IMR-90 (cell line): ENCODE measurements around the gene RCBTB2. TPM values are rescaled to one million over a fixed set of nuclear protein-coding genes. Genes with fewer than 3 reads are reported as not detected.

Source experiments
- ATAC-seq: fragments of 200-7000 bp; cut with Tn5 transposase; 2 replicates; pipeline ENCODE4 v1.9.1; 2020; ENCODE audit warnings: low read depth, mild to moderate bottlenecking, moderate library complexity
- BruUV-seq: library from RNA; stranded (reverse); fragments of 400-500 nt; replicated peaks from 2 replicates; lab custom pipeline; 2021; lab: Mats Ljungman, UMichigan
- CTCF ChIA-PET: fragments of 300-600 bp; formaldehyde crosslinking; extraction: SDS; loops from one replicate; lab custom pipeline; 2021; ENCODE audit warnings: antibody characterized with exemption; lab: Yijun Ruan, JAX
- POLR2A ChIA-PET: fragments of 300-600 bp; sonication (Branson Sonifier 250); formaldehyde crosslinking; loops from one replicate; lab custom pipeline; 2022; ENCODE audit warnings: antibody characterized with exemption; ENCODE audit not compliant: unreplicated experiment; lab: Charles Lee
- DNase-seq: peaks from one replicate; pipeline ENCODE4 v3.0.0; 2013
- H2AFZ ChIP-seq: replicated peaks from 2 replicates; pipeline ENCODE3; 2013; ENCODE audit warnings: low read length, mild to moderate bottlenecking; ENCODE audit not compliant: poor library complexity
- H2AK5ac ChIP-seq: 2 replicates; pipeline ENCODE4 v1.6.1; 2013; ENCODE audit warnings: low read depth, low read length, inconsistent platforms
- H2AK9ac ChIP-seq: replicated peaks from 2 replicates; pipeline ENCODE3; 2013; ENCODE audit warnings: mild to moderate bottlenecking, low read depth, low read length, moderate library complexity; ENCODE audit not compliant: poor library complexity
- H2BK120ac ChIP-seq: 2 replicates; pipeline ENCODE4 v1.6.1; 2013; ENCODE audit warnings: low read depth, low read length, inconsistent platforms
- H2BK15ac ChIP-seq: 3 replicates; pipeline ENCODE4 v1.6.1; 2013; ENCODE audit warnings: low read depth, low read length, inconsistent platforms
- H2BK20ac ChIP-seq: 2 replicates; pipeline ENCODE4 v1.6.1; 2013; ENCODE audit warnings: low read depth, mild to moderate bottlenecking, inconsistent platforms, low read length, moderate library complexity
- H2BK5ac ChIP-seq: 2 replicates; pipeline ENCODE4 v1.6.1; 2013; ENCODE audit warnings: mild to moderate bottlenecking, low read depth, low read length, inconsistent platforms; ENCODE audit not compliant: poor library complexity, severe bottlenecking
- H3K14ac ChIP-seq: replicated peaks from 2 replicates; pipeline ENCODE4 v1.6.1; 2013; ENCODE audit warnings: low read depth, low read length, inconsistent platforms
- H3K18ac ChIP-seq: 2 replicates; pipeline ENCODE4 v1.6.1; 2013; ENCODE audit warnings: low read depth, low read length, control low read depth
- H3K23ac ChIP-seq: 2 replicates; pipeline ENCODE4 v1.6.1; 2013; ENCODE audit warnings: low read depth, low read length, inconsistent platforms
- H3K27ac ChIP-seq: 2 replicates; pipeline ENCODE4 v1.5.1; 2013; ENCODE audit warnings: mild to moderate bottlenecking, control low read depth, low read length; ENCODE audit not compliant: insufficient read depth
- H3K27me3 ChIP-seq: 2 replicates; pipeline ENCODE4 v1.6.1; 2013; ENCODE audit warnings: low read length; ENCODE audit not compliant: control insufficient read depth, insufficient read depth
- H3K36me3 ChIP-seq: 2 replicates; pipeline ENCODE4 v1.6.1; 2013; ENCODE audit warnings: low read length, mixed read lengths; ENCODE audit not compliant: control insufficient read depth, insufficient read depth
- H3K4ac ChIP-seq: 2 replicates; pipeline ENCODE4 v1.6.1; 2013; ENCODE audit warnings: low read depth, low read length, inconsistent platforms
- H3K4me1 ChIP-seq: 2 replicates; pipeline ENCODE4 v1.6.1; 2013; ENCODE audit warnings: low read length, mixed read lengths; ENCODE audit not compliant: control insufficient read depth, insufficient read depth
- H3K4me2 ChIP-seq: 2 replicates; pipeline ENCODE4 v1.6.1; 2013; ENCODE audit warnings: low read depth, mild to moderate bottlenecking, control low read depth, low read length, moderate library complexity
- H3K4me3 ChIP-seq: 2 replicates; pipeline ENCODE4 v1.5.1; 2013; ENCODE audit warnings: low read depth, mild to moderate bottlenecking, control low read depth, low read length, moderate library complexity; ENCODE audit not compliant: insufficient read depth
- H3K56ac ChIP-seq: 2 replicates; pipeline ENCODE4 v1.6.1; 2013; ENCODE audit warnings: low read length, inconsistent platforms; ENCODE audit not compliant: insufficient read depth; ENCODE audit errors: extremely low read depth
- H3K79me1 ChIP-seq, 2 experiments: 2 replicates each; pipeline ENCODE4 v1.6.1; 2013; ENCODE audit warnings: low read length in 2 of 2, inconsistent platforms in 1 of 2, low read depth in 1 of 2
- H3K9ac ChIP-seq: 2 replicates; pipeline ENCODE4 v1.6.1; 2013; ENCODE audit warnings: low read depth, low read length, control low read depth
- H3K9me1 ChIP-seq: 2 replicates; pipeline ENCODE4 v1.6.1; 2013; ENCODE audit warnings: low read length, inconsistent platforms; ENCODE audit not compliant: insufficient read depth
- H3K9me3 ChIP-seq: 2 replicates; pipeline ENCODE4 v1.6.1; 2013; ENCODE audit warnings: low read length; ENCODE audit not compliant: control insufficient read depth, insufficient read depth
- H4K20me1 ChIP-seq: 2 replicates; pipeline ENCODE4 v1.6.1; 2013; ENCODE audit warnings: low read length, inconsistent platforms; ENCODE audit not compliant: insufficient read depth
- H4K5ac ChIP-seq: 2 replicates; pipeline ENCODE4 v1.6.1; 2013; ENCODE audit warnings: mild to moderate bottlenecking, low read depth, low read length, control low read depth
- H4K8ac ChIP-seq, 2 experiments: 2 replicates each; pipeline ENCODE4 v1.6.1; 2013; ENCODE audit warnings: low read depth in 2 of 2, low read length in 2 of 2, control low read depth in 1 of 2, inconsistent platforms in 1 of 2
- H4K91ac ChIP-seq: 2 replicates; pipeline ENCODE4 v1.6.1; 2013; ENCODE audit warnings: low read depth, low read length, inconsistent platforms; ENCODE audit not compliant: insufficient read depth
- MAFK ChIP-seq: IDR thresholded peaks from 2 replicates; pipeline ENCODE4 v1.6.1; 2012; ENCODE audit warnings: low read depth, low read length, improper control_type of control experiment
- WGBS, 2 experiments: methylation state at CpG; one replicate each; pipeline versions ENCODE4 v1.1.5 to v1.1.7; 2013; ENCODE audit warnings: missing lambda C conversion rate in 2 of 2; ENCODE audit not compliant: insufficient read length in 1 of 2; ENCODE audit errors: extremely low coverage in 2 of 2; 5-methylcytosine and 5-hydroxymethylcytosine counted together
- dilution Hi-C: fragments of 300-500 bp; cut with HindIII; formaldehyde crosslinking; loops from one replicate; pipeline ENCODE4 v1.14.3; 2018; ENCODE audit warnings: low sequenced_read_pairs; ENCODE audit not compliant: unreplicated experiment
- in situ Hi-C: fragments of 300-500 bp; cut with MboI; formaldehyde crosslinking; loops from 3 replicates; pipeline ENCODE4 v1.14.3; 2019; ENCODE audit warnings: low sequenced_read_pairs, inconsistent platforms, mixed read lengths
- intact Hi-C: fragments of 100-400 bp; cut with micrococcal nuclease; formaldehyde crosslinking; loops from 2 replicates; pipeline ENCODE4 v1.10.0; 2022
- polyA plus RNA-seq, 3 experiments: library from polyadenylated mRNA; depleted of rRNA; stranded (reverse); fragments of >200 nt; gene quantifications; 2 replicates each; pipeline ENCODE4 v1.2.3, GENCODE V29; 2012; ENCODE audit warnings: low replicate concordance in 1 of 3
- total RNA-seq: library from RNA; depleted of rRNA; stranded (reverse); fragments of >200 nt; gene quantifications from 2 replicates; pipeline ENCODE4 v1.2.3, GENCODE V29; 2012
- TF ChIP-seq, protein P1 (sequence below): fragments of 150-350 bp; IDR thresholded peaks from 2 replicates; pipeline ENCODE4 v1.6.1; 2017; ENCODE audit warnings: mild to moderate bottlenecking, antibody characterized with exemption, low read length, low read depth

The RCBTB2 gene
- total and polyA plus RNA-seq, 2 of the 4 experiments (the other 2 are of a cell fraction), result 4.0 to 5.2 TPM

DNA sequence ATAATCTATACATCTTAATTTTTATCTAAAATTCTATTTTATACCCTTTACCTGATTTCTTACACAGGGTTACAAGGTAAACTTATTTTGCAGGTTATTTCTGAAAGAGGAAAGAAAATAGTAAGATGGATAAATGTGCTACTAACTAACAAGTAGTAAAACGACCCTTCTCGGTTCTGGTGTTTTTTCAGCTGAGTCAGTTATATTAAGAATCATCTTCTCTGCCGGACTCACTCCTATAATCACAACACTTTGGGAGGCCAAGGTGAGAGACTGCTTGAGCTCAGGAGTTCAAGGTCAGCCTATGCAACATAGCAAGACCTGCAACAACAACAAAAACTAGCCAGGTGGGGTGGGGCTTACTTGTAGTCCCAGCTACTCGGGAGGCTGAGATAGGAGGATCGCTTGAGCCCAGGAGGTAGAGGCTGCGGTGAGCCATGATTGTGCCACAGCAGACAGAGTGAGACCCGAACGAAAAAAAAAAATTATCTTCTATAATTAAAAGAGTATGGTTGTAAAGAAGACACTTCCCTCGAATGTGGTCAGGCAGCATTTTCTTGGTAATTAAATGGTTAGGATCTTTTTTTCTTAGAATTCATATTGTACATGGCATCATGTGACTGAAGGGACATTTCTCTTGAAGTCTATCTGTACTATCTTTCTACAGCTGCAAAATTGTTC is 27.9 kb upstream of the RCBTB2 start:
- H3K27me3 ChIP-seq, result no peaks in the 10 kb centered on the region
- H3K9ac ChIP-seq, result no peak overlapping the region
- H3K27ac ChIP-seq, result no peak overlapping the region
- H4K8ac ChIP-seq, result no peak overlapping the region
- H2BK5ac ChIP-seq, result no peak overlapping the region
- no peak overlapping the region for H2BK20ac ChIP-seq
- no peak overlapping the region for H3K18ac ChIP-seq
- no CpG with 5 or more reads among the region's 9 CpGs for WGBS, 2 experiments
- no peaks in the 10 kb centered on the region for H3K4me1 ChIP-seq
- H3K56ac ChIP-seq, result no peak overlapping the region
- H4K20me1 ChIP-seq, result no peaks in the 10 kb centered on the region
- in situ Hi-C loops (no loop called here), dilution Hi-C loops (no loop called here), intact Hi-C loops (no loop called here)
- H3K4me3 ChIP-seq, result no peak overlapping the region
- H3K4me2 ChIP-seq, result no peak overlapping the region
- no peak overlapping the region for H4K5ac ChIP-seq
- DNase-seq (no peak), ATAC-seq (no peak)
- no peak overlapping the region for H2BK120ac ChIP-seq
- H4K91ac ChIP-seq, result no peak overlapping the region
- ChIA-PET POLR2A (no interaction called here), CTCF (no interaction called here)
- no peak overlapping the region for H3K14ac ChIP-seq
- TF ChIP-seq MAFK, result peak; percentile 38
- TF ChIP-seq, protein P1, sequence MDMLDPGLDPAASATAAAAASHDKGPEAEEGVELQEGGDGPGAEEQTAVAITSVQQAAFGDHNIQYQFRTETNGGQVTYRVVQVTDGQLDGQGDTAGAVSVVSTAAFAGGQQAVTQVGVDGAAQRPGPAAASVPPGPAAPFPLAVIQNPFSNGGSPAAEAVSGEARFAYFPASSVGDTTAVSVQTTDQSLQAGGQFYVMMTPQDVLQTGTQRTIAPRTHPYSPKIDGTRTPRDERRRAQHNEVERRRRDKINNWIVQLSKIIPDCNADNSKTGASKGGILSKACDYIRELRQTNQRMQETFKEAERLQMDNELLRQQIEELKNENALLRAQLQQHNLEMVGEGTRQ, result no peak
- no peaks in the 10 kb centered on the region for H3K79me1 ChIP-seq
- no peak overlapping the region for H2AFZ ChIP-seq
- no peak overlapping the region for H2AK9ac ChIP-seq
- H3K23ac ChIP-seq, result no peak overlapping the region
- no peak overlapping the region for H2AK5ac ChIP-seq
- no peaks in the 10 kb centered on the region for H3K36me3 ChIP-seq
- H2BK15ac ChIP-seq, result no peak overlapping the region
- no peaks in the 10 kb centered on the region for H3K9me3 ChIP-seq
- H3K9me1 ChIP-seq, result no peaks in the 10 kb centered on the region
- H3K4ac ChIP-seq, result no peak overlapping the region
- BruUV-seq, result no TSS peak
